Cardiac septum (tissue), 1 donor: Measurements from ENCODE around the gene TXNIP. TPM values are rescaled to one million over a fixed set of nuclear protein-coding genes. Genes with fewer than 3 reads are reported as not detected.

ENCODE experiments used
- DNase-seq: peaks from one replicate; pipeline ENCODE4 v3.0.0-alpha.2; 2020; ENCODE audit warnings: low spot score
- intact Hi-C: fragments of 100-400 bp; cut with DNase I; formaldehyde crosslinking; loops from one replicate; pipeline ENCODE4 v1.14.0; 2022
- total RNA-seq: library from RNA; stranded (reverse); fragmentation: NEBNext Ultra II Directional; extraction: Animal tissue kit (Norgen Biotek cat#: 25700); gene quantifications from one replicate; pipeline ENCODE4 v1.2.1, GENCODE V29; 2021
- donor health status: DM: no; HTN: no; CAD: no.

The TXNIP gene
- total RNA-seq, 1 donor from 2014 or later, result 689 TPM

DNA sequence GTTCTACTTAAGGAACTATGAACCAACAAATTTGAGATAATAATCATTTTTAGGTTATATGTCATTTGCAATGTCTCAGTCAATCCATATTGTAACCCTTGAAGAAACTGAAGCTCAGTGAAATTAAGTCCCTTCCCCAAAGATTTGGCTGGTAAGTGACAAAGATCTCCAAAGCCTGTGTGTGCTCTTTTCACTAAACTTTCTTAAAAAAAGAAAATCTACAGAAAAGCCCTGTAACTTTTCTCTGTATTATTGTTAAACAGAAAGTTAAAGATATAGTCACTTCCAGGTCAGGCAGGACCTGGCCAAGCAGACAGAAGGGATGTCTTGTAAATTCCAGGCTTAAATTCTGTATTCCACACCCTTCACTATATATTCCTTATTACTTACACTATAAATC lies 40.0 kb downstream of the TXNIP start:
- DNase-seq, result no peak
- intact Hi-C loops, result no loop called here

GRCh38 chr1:145955436-145955835 lies 40.9 kb downstream of the TXNIP start:
- intact Hi-C loops, result no loop called here
- no peak for DNase-seq

GRCh38 chr1:145953861-145954260 lies 42.5 kb downstream of the TXNIP start:
- intact Hi-C loops, result no loop called here

GRCh38 chr1:145952903-145953302 lies 43.5 kb downstream of the TXNIP start:
- intact Hi-C loops, result no loop called here
- no peak for DNase-seq

More at GRCh38 chr1:145953861-145954260, 42.5 kb downstream of the TXNIP start:
- DNase-seq, result no peak

GRCh38 chr1:145951526-145951925 lies 44.9 kb downstream of the TXNIP start:
- DNase-seq, result no peak
- intact Hi-C loops, result no loop called here

GRCh38 chr1:145949219-145949618 lies 47.2 kb downstream of the TXNIP start:
- intact Hi-C loops, result no loop called here

GRCh38 chr1:145947551-145947950 lies 48.8 kb downstream of the TXNIP start:
- intact Hi-C loops, result no loop called here

More at GRCh38 chr1:145949219-145949618, 47.2 kb downstream of the TXNIP start:
- DNase-seq, result no peak

GRCh38 chr1:145946477-145946986 lies 49.8 kb downstream of the TXNIP start:
- no peak for DNase-seq
- intact Hi-C loops, result no loop called here

More at GRCh38 chr1:145947551-145947950, 48.8 kb downstream of the TXNIP start:
- DNase-seq, result no peak

GRCh38 chr1:145944532-145944931 lies 51.8 kb downstream of the TXNIP start:
- DNase-seq, result no peak
- intact Hi-C loops, result no loop called here

DNA sequence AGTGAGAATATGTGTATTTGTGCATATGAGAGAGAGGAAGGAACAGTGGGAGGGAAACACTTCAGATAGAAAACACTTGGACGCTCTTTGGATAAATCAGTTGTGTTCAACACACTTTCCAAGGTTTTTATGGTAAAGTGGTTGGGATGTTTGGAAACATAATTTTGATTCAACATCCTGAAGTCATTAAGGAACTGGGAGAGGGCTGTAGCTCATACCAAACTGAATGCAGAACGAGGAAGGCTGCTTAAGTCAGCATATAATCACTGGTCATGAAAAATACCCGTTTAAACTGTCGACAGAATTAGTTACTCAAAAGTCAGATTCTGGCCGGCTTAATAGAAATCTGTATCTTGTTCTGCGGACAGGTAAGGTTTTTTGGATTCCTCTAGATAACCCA lies 53.5 kb downstream of the TXNIP start:
- intact Hi-C loops, result no loop called here

More for the DNA sequence above, 53.5 kb downstream of the TXNIP start:
- DNase-seq, result no peak

Other genes with a start within 250 kb of the TXNIP start
- gene RNF115, start 172.5 kb downstream of the TXNIP start, total RNA-seq, result 74.5 TPM
- gene POLR3C, start 172.4 kb downstream of the TXNIP start, total RNA-seq, result 14.0 TPM
- gene NUDT17, start 150.9 kb downstream of the TXNIP start, total RNA-seq, result 2.7 TPM
- gene PIAS3, start 137.5 kb downstream of the TXNIP start, total RNA-seq, result 19.7 TPM
- 0.73 TPM for gene ANKRD35, start 110.7 kb downstream of the TXNIP start, total RNA-seq
- gene ITGA10, start 86.5 kb downstream of the TXNIP start, total RNA-seq, result 3.8 TPM
- 17.4 TPM for gene PEX11B, start 77.9 kb downstream of the TXNIP start, total RNA-seq
- gene RBM8A, start 69.1 kb downstream of the TXNIP start, total RNA-seq, result 74.2 TPM
- 25.6 TPM for gene LIX1L, start 38.6 kb downstream of the TXNIP start, total RNA-seq
- 2.9 TPM for gene ANKRD34A, start 32.0 kb downstream of the TXNIP start, total RNA-seq
- 36.8 TPM for gene POLR3GL, start 31.9 kb downstream of the TXNIP start, total RNA-seq
- 73.8 TPM for gene HJV, start 25.2 kb upstream of the TXNIP start, total RNA-seq
- 0.92 TPM for gene NBPF10, start 148.2 kb upstream of the TXNIP start, total RNA-seq
- 16.8 TPM for gene NOTCH2NLA, start 232.4 kb upstream of the TXNIP start, total RNA-seq